AG09319 (cell line): ENCODE results near the gene SLC18A3.

Experiments used
- DNase-seq: peaks from one replicate; pipeline ENCODE4 v3.0.0-alpha.2; 2010; ENCODE audit warnings: low read depth; ENCODE audit errors: extremely low read depth
- TF ChIP-seq, protein P1 (sequence below): IDR thresholded peaks from 2 replicates; pipeline ENCODE4 v1.5.1; 2011; ENCODE audit warnings: low read depth, mild to moderate bottlenecking, inconsistent platforms, low read length, moderate library complexity

SLC18A3 gene

DNA sequence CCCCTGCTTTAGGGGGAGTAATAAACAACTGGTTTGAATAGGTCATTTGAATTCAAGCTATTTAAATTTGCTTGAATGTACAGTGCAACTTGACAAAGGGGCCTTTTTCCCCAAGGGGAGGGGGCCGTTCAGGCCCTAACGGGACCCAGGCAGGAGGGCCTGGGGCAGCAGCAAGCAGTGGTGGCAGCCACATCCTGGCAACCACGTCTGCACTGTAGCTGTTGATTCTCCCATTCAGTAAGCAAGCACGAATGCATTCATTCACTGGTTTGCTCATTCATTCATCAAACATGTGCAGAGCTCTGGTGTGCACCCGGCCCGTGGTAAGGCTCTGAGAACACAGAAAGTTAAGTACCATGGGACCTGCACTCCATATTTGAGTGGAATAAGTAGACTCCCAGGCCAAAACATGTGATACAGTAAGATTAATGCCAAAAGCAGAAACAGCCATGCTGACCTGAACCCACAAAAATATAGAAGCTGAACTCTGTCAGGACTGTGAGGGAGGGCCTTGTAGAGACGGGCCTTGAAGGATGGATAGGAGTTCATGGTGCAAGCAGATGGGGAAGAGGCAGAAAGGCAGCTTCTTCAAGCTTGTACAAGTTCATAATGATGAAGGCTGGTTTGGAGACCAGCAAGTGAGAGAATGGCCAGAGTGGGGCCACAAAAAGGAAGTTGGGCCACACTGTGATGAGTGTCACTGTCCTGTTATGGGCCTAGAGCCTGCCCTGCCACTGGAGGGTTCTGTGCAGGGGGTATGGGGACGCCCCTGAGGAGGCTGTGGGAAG is 40.0 kb downstream of the SLC18A3 start:
- DNase-seq: no peak
- TF ChIP-seq, protein P1, sequence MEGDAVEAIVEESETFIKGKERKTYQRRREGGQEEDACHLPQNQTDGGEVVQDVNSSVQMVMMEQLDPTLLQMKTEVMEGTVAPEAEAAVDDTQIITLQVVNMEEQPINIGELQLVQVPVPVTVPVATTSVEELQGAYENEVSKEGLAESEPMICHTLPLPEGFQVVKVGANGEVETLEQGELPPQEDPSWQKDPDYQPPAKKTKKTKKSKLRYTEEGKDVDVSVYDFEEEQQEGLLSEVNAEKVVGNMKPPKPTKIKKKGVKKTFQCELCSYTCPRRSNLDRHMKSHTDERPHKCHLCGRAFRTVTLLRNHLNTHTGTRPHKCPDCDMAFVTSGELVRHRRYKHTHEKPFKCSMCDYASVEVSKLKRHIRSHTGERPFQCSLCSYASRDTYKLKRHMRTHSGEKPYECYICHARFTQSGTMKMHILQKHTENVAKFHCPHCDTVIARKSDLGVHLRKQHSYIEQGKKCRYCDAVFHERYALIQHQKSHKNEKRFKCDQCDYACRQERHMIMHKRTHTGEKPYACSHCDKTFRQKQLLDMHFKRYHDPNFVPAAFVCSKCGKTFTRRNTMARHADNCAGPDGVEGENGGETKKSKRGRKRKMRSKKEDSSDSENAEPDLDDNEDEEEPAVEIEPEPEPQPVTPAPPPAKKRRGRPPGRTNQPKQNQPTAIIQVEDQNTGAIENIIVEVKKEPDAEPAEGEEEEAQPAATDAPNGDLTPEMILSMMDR: no peak

DNA sequence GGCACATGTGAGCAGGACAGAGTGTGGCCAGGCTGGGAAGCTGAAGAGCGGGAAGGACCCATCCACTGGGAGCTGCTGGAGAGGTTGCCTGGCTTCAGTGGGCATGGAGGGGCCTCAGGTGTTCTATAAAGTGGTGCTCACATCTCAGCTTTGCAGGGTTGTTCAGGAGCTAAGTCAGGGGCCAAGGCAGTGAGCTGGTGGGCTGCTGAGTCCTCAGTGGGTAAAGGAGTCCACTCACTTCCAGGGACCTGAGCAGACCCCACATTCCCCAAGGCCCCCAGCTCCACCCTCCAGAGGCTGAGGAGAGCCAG is 40.6 kb downstream of the SLC18A3 start:
- TF ChIP-seq, protein P1: no peak
- no peak for DNase-seq

DNA sequence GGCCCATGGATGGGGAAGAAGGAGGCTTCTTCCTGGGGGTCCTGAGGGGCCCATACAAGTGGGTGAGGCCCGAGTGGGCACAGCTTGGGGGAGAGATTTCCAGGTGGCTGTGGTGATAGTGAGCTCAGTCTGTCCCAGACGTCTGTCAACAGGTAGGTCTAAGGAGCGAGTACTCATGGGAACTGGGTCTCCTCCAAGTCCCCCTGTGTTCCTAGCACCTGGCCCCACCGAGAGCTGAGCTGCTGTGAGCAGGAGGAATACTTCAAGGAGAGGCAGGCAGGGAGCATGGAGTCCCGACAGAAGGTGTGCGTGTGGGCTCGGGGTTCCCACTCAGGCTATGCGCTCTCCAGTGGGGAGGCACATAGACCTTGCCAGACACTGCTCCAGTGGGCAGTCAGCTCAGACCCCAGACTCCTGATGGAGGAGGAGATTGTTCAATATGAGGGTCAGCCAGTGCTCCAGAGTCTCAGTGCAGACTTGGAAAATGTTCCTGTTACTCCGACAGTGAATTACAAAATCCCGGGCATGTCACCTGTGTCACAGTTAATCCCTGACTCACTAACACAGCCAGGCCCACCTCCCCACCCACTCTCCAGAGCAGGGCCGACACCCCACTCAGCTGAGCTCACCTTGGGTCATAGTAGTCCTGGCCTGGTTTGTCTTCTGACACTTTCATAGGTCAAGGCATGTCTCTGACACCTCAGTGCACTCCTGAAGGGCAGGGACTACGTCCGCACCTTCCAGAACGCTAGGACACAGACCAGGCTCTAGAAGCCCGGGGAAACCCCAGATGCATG is 41.1 kb downstream of the SLC18A3 start:
- DNase-seq: no peak
- TF ChIP-seq, protein P1: no peak

- TF ChIP-seq, protein P1: no peak
- DNase-seq: no peak
Observed at GRCh38 chr10:49651917-49652316, 41.8 kb downstream of the SLC18A3 start.

DNA sequence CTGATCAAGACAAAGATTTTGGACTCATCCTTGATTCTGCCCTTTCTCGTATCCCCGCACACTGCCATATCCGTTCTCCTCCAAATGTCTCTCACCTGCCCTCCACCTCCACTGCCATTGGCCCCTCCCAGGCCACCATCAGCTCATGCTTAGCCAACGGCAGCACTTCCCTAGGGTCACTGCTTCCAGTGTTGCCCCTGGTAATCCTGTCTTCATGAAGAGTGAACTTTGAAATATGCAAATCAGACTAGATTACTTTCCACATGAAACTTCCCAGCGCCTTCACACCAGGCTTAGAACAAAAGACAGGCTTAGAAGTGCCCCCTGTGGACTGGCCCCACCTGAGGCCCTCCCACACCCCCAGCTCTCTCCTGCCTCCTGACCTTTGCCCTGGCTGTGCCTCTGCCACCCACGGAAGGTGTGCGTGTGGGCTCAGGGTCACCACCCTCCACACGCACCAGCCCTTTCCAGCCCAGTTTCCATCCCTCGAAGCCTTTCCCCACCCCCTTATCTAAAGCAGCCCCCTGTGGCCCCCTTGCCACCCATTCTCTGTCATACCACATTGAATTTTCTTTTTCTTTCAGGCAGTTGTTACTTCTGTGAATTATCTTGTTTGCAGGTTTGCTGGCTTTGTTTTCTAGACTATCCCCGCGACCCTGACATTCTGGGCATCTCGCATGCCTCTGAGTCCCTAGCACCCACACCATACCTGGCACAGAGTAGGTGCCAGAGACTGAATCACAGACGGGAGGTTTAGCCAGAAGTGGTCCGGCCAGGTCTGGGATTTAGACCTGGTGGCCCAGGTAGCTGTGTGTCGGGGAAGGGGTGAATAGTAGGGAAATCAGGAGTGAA is 42.5 kb downstream of the SLC18A3 start:
- DNase-seq: no peak
- TF ChIP-seq, protein P1: no peak

DNA sequence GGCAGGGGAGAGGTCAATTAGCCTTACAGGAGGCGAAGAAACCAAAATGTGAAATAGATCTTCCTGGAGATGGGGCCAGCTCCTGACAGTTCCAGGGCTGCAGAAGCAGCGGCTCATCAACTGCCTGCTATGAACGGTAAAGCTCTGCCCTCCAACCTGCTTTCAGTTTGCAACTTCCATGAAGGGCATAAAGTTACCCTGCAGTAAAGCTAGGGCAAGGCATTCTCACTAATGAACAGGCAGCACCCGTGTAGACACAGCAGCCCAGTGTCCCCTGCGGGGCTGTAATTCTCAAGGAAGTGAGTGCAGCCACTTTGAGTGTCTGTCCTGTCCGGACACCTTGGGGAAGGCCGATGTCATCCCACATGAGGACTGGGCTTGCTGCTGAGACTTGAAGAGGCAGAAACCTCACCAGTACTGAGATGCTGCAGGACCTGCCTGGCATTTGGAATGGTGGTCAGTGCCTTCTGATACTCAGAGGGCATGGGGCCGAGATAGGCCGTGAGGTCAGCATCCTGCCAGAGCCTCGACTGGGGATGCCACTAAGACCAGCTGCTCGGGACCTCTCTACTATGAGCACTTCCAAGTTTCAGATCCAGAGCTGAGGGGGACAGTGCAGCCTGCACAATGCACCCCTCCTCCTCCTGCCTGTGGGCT is 43.3 kb downstream of the SLC18A3 start:
- TF ChIP-seq, protein P1: no peak

More for the DNA sequence above, 43.3 kb downstream of the SLC18A3 start:
- DNase-seq: no peak
